ENCODE results near the gene PIK3CB.

DNA sequence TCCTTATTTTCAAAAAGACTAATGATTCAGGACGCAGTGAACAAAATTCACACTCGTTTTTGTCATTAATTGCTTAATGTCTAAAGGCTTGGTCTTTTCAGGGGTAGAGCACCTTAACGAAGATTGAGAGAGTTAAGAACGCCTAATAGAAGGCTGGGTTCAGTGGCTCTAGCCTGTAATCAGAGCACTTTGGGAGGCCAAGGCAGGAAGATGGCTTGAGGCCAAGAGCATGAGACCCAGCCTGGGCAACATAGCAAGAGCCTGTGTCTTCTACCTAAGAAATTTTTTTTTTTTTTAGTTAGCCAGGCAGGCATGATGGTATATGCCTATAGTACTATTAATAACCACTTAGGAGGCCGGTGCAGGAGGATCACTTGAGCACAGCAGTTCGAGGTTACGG is 7.5 kb downstream of the PIK3CB start:
- TF ChIP-seq, protein P1, sequence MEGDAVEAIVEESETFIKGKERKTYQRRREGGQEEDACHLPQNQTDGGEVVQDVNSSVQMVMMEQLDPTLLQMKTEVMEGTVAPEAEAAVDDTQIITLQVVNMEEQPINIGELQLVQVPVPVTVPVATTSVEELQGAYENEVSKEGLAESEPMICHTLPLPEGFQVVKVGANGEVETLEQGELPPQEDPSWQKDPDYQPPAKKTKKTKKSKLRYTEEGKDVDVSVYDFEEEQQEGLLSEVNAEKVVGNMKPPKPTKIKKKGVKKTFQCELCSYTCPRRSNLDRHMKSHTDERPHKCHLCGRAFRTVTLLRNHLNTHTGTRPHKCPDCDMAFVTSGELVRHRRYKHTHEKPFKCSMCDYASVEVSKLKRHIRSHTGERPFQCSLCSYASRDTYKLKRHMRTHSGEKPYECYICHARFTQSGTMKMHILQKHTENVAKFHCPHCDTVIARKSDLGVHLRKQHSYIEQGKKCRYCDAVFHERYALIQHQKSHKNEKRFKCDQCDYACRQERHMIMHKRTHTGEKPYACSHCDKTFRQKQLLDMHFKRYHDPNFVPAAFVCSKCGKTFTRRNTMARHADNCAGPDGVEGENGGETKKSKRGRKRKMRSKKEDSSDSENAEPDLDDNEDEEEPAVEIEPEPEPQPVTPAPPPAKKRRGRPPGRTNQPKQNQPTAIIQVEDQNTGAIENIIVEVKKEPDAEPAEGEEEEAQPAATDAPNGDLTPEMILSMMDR (conservative IDR thresholded peaks at IDR 0.05; ENCODE audit: low read depth, low read length): no peak
- no peak for TF ChIP-seq EZH2 (IDR thresholded peaks at IDR 0.05; ENCODE audit: borderline replicate concordance, low read depth, low read length, poor library complexity, severe bottlenecking)

All from A673 (cell line).